IMR-90 (cell line): Measurements from ENCODE around the gene TEDC1. TPM values are rescaled to one million over a fixed set of nuclear protein-coding genes. Genes with fewer than 3 reads are reported as not detected.

Experiments
- ATAC-seq: fragments of 200-7000 bp; cut with Tn5 transposase; 2 replicates; pipeline ENCODE4 v1.9.1; 2020; ENCODE audit warnings: low read depth, mild to moderate bottlenecking, moderate library complexity
- BruUV-seq: library from RNA; stranded (reverse); fragments of 400-500 nt; replicated peaks from 2 replicates; lab custom pipeline; 2021; lab: Mats Ljungman, UMichigan
- CTCF ChIA-PET: fragments of 300-600 bp; formaldehyde crosslinking; extraction: SDS; loops from one replicate; lab custom pipeline; 2021; ENCODE audit warnings: antibody characterized with exemption; lab: Yijun Ruan, JAX
- POLR2A ChIA-PET: fragments of 300-600 bp; sonication (Branson Sonifier 250); formaldehyde crosslinking; loops from one replicate; lab custom pipeline; 2022; ENCODE audit warnings: antibody characterized with exemption; ENCODE audit not compliant: unreplicated experiment; lab: Charles Lee
- DNase-seq: peaks from one replicate; pipeline ENCODE4 v3.0.0; 2013
- H2AFZ ChIP-seq: replicated peaks from 2 replicates; pipeline ENCODE3; 2013; ENCODE audit warnings: low read length, mild to moderate bottlenecking; ENCODE audit not compliant: poor library complexity
- H2AK5ac ChIP-seq: 2 replicates; pipeline ENCODE4 v1.6.1; 2013; ENCODE audit warnings: low read depth, low read length, inconsistent platforms
- H2AK9ac ChIP-seq: replicated peaks from 2 replicates; pipeline ENCODE3; 2013; ENCODE audit warnings: mild to moderate bottlenecking, low read depth, low read length, moderate library complexity; ENCODE audit not compliant: poor library complexity
- H2BK120ac ChIP-seq: 2 replicates; pipeline ENCODE4 v1.6.1; 2013; ENCODE audit warnings: low read depth, low read length, inconsistent platforms
- H2BK15ac ChIP-seq: 3 replicates; pipeline ENCODE4 v1.6.1; 2013; ENCODE audit warnings: low read depth, low read length, inconsistent platforms
- H2BK20ac ChIP-seq: 2 replicates; pipeline ENCODE4 v1.6.1; 2013; ENCODE audit warnings: low read depth, mild to moderate bottlenecking, inconsistent platforms, low read length, moderate library complexity
- H2BK5ac ChIP-seq: 2 replicates; pipeline ENCODE4 v1.6.1; 2013; ENCODE audit warnings: mild to moderate bottlenecking, low read depth, low read length, inconsistent platforms; ENCODE audit not compliant: poor library complexity, severe bottlenecking
- H3K14ac ChIP-seq: replicated peaks from 2 replicates; pipeline ENCODE4 v1.6.1; 2013; ENCODE audit warnings: low read depth, low read length, inconsistent platforms
- H3K18ac ChIP-seq: 2 replicates; pipeline ENCODE4 v1.6.1; 2013; ENCODE audit warnings: low read depth, low read length, control low read depth
- H3K23ac ChIP-seq: 2 replicates; pipeline ENCODE4 v1.6.1; 2013; ENCODE audit warnings: low read depth, low read length, inconsistent platforms
- H3K27ac ChIP-seq: 2 replicates; pipeline ENCODE4 v1.5.1; 2013; ENCODE audit warnings: mild to moderate bottlenecking, control low read depth, low read length; ENCODE audit not compliant: insufficient read depth
- H3K27me3 ChIP-seq: 2 replicates; pipeline ENCODE4 v1.6.1; 2013; ENCODE audit warnings: low read length; ENCODE audit not compliant: control insufficient read depth, insufficient read depth
- H3K36me3 ChIP-seq: 2 replicates; pipeline ENCODE4 v1.6.1; 2013; ENCODE audit warnings: low read length, mixed read lengths; ENCODE audit not compliant: control insufficient read depth, insufficient read depth
- H3K4ac ChIP-seq: 2 replicates; pipeline ENCODE4 v1.6.1; 2013; ENCODE audit warnings: low read depth, low read length, inconsistent platforms
- H3K4me1 ChIP-seq: 2 replicates; pipeline ENCODE4 v1.6.1; 2013; ENCODE audit warnings: low read length, mixed read lengths; ENCODE audit not compliant: control insufficient read depth, insufficient read depth
- H3K4me2 ChIP-seq: 2 replicates; pipeline ENCODE4 v1.6.1; 2013; ENCODE audit warnings: low read depth, mild to moderate bottlenecking, control low read depth, low read length, moderate library complexity
- H3K4me3 ChIP-seq: 2 replicates; pipeline ENCODE4 v1.5.1; 2013; ENCODE audit warnings: low read depth, mild to moderate bottlenecking, control low read depth, low read length, moderate library complexity; ENCODE audit not compliant: insufficient read depth
- H3K56ac ChIP-seq: 2 replicates; pipeline ENCODE4 v1.6.1; 2013; ENCODE audit warnings: low read length, inconsistent platforms; ENCODE audit not compliant: insufficient read depth; ENCODE audit errors: extremely low read depth
- H3K79me1 ChIP-seq, 2 experiments: 2 replicates each; pipeline ENCODE4 v1.6.1; 2013; ENCODE audit warnings: low read length in 2 of 2, inconsistent platforms in 1 of 2, low read depth in 1 of 2
- H3K9ac ChIP-seq: 2 replicates; pipeline ENCODE4 v1.6.1; 2013; ENCODE audit warnings: low read depth, low read length, control low read depth
- H3K9me1 ChIP-seq: 2 replicates; pipeline ENCODE4 v1.6.1; 2013; ENCODE audit warnings: low read length, inconsistent platforms; ENCODE audit not compliant: insufficient read depth
- H3K9me3 ChIP-seq: 2 replicates; pipeline ENCODE4 v1.6.1; 2013; ENCODE audit warnings: low read length; ENCODE audit not compliant: control insufficient read depth, insufficient read depth
- H4K20me1 ChIP-seq: 2 replicates; pipeline ENCODE4 v1.6.1; 2013; ENCODE audit warnings: low read length, inconsistent platforms; ENCODE audit not compliant: insufficient read depth
- H4K5ac ChIP-seq: 2 replicates; pipeline ENCODE4 v1.6.1; 2013; ENCODE audit warnings: mild to moderate bottlenecking, low read depth, low read length, control low read depth
- H4K8ac ChIP-seq, 2 experiments: 2 replicates each; pipeline ENCODE4 v1.6.1; 2013; ENCODE audit warnings: low read depth in 2 of 2, low read length in 2 of 2, control low read depth in 1 of 2, inconsistent platforms in 1 of 2
- H4K91ac ChIP-seq: 2 replicates; pipeline ENCODE4 v1.6.1; 2013; ENCODE audit warnings: low read depth, low read length, inconsistent platforms; ENCODE audit not compliant: insufficient read depth
- CEBPB ChIP-seq: IDR thresholded peaks from 2 replicates; pipeline ENCODE4 v1.6.1; 2012; ENCODE audit warnings: low read depth, low read length, improper control_type of control experiment
- CHD1 ChIP-seq: IDR thresholded peaks from 2 replicates; pipeline ENCODE4 v1.6.1; 2012; ENCODE audit warnings: low read depth, low read length, improper control_type of control experiment
- CTCF ChIP-seq: conservative IDR thresholded peaks from 2 replicates; pipeline ENCODE4 v1.5.1; 2012; ENCODE audit warnings: mild to moderate bottlenecking, low read depth, low read length, improper control_type of control experiment
- MXI1 ChIP-seq: IDR thresholded peaks from 2 replicates; pipeline ENCODE4 v1.6.1; 2012; ENCODE audit warnings: low read depth, mild to moderate bottlenecking, low read length, moderate library complexity, borderline replicate concordance
- POLR2A ChIP-seq: IDR thresholded peaks from 2 replicates; pipeline ENCODE4 v1.6.1; 2012; ENCODE audit warnings: mild to moderate bottlenecking, low read depth, low read length
- RAD21 ChIP-seq: IDR thresholded peaks from 2 replicates; pipeline ENCODE4 v1.6.1; 2012; ENCODE audit warnings: low read length, improper control_type of control experiment
- RCOR1 ChIP-seq: IDR thresholded peaks from 2 replicates; pipeline ENCODE4 v1.6.1; 2012; ENCODE audit warnings: mild to moderate bottlenecking, low read length, improper control_type of control experiment; ENCODE audit not compliant: insufficient replicate concordance
- RFX5 ChIP-seq: IDR thresholded peaks from 2 replicates; pipeline ENCODE4 v1.8.0; 2012; ENCODE audit warnings: low read depth, mild to moderate bottlenecking, low read length, moderate library complexity
- WGBS, 2 experiments: methylation state at CpG; one replicate each; pipeline versions ENCODE4 v1.1.5 to v1.1.7; 2013; ENCODE audit warnings: missing lambda C conversion rate in 2 of 2; ENCODE audit not compliant: insufficient read length in 1 of 2; ENCODE audit errors: extremely low coverage in 2 of 2; 5-methylcytosine and 5-hydroxymethylcytosine counted together
- dilution Hi-C: fragments of 300-500 bp; cut with HindIII; formaldehyde crosslinking; loops from one replicate; pipeline ENCODE4 v1.14.3; 2018; ENCODE audit warnings: low sequenced_read_pairs; ENCODE audit not compliant: unreplicated experiment
- in situ Hi-C: fragments of 300-500 bp; cut with MboI; formaldehyde crosslinking; loops from 3 replicates; pipeline ENCODE4 v1.14.3; 2019; ENCODE audit warnings: low sequenced_read_pairs, inconsistent platforms, mixed read lengths
- intact Hi-C: fragments of 100-400 bp; cut with micrococcal nuclease; formaldehyde crosslinking; loops from 2 replicates; pipeline ENCODE4 v1.10.0; 2022
- polyA plus RNA-seq, 3 experiments: library from polyadenylated mRNA; depleted of rRNA; stranded (reverse); fragments of >200 nt; gene quantifications; 2 replicates each; pipeline ENCODE4 v1.2.3, GENCODE V29; 2012; ENCODE audit warnings: low replicate concordance in 1 of 3
- total RNA-seq: library from RNA; depleted of rRNA; stranded (reverse); fragments of >200 nt; gene quantifications from 2 replicates; pipeline ENCODE4 v1.2.3, GENCODE V29; 2012
- TF ChIP-seq, protein P1 (sequence below): fragments of 150-350 bp; IDR thresholded peaks from 2 replicates; pipeline ENCODE4 v1.6.1; 2017; ENCODE audit warnings: mild to moderate bottlenecking, antibody characterized with exemption, low read length, low read depth

Gene TEDC1
- total and polyA plus RNA-seq, 2 of the 4 experiments (the other 2 are of a cell fraction): 5.7 to 6.4 TPM

- Histone ChIP-seq H4K5ac (no peak overlapping the region), H3K4ac (no peak overlapping the region), H2AK5ac (no peak overlapping the region), H2BK120ac (no peak overlapping the region), H2AFZ (no peak overlapping the region), H4K20me1 (no peaks in the 10 kb centered on the region), H3K14ac (no peak overlapping the region), H2BK15ac (no peak overlapping the region), H3K9ac (no peak overlapping the region), H3K56ac (no peak overlapping the region), H3K27me3 (peaks cover 5% of the 10 kb centered on the region; the same call in 1 of the 2 replicates), H2AK9ac (no peak overlapping the region), H3K9me3 (no peaks in the 10 kb centered on the region), H3K79me1 (no peaks in the 10 kb centered on the region), H3K9me1 (no peaks in the 10 kb centered on the region), H3K4me2 (no peak overlapping the region), H3K27ac (no peak overlapping the region), H3K18ac (no peak overlapping the region), H2BK5ac (no peak overlapping the region), H2BK20ac (no peak overlapping the region), H3K4me3 (no peak overlapping the region), H3K36me3 (no peaks in the 10 kb centered on the region), H4K8ac (no peak overlapping the region), H4K91ac (no peak overlapping the region), H3K23ac (no peak overlapping the region), H3K4me1 (no peaks in the 10 kb centered on the region)
- WGBS, 2 experiments: 88% methylated on average over 1 of the region's 7 CpGs; no CpG with 5 or more reads in 1 of the 2 experiments
- dilution Hi-C loops (no loop called here), in situ Hi-C loops (no loop called here), intact Hi-C loops (no loop called here)
- ChIA-PET CTCF (no interaction called here), POLR2A (no interaction called here)
- ATAC-seq (no peak), DNase-seq (no peak)
- TF ChIP-seq RAD21 (no peak), CHD1 (no peak), MXI1 (no peak), RCOR1 (no peak), RFX5 (no peak), CTCF (no peak), POLR2A (no peak), CEBPB (no peak)
- TF ChIP-seq, protein P1, sequence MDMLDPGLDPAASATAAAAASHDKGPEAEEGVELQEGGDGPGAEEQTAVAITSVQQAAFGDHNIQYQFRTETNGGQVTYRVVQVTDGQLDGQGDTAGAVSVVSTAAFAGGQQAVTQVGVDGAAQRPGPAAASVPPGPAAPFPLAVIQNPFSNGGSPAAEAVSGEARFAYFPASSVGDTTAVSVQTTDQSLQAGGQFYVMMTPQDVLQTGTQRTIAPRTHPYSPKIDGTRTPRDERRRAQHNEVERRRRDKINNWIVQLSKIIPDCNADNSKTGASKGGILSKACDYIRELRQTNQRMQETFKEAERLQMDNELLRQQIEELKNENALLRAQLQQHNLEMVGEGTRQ: no peak
- BruUV-seq: no TSS peak
Observed at GRCh38 chr14:105503296-105503640, 12.2 kb downstream of the TEDC1 start.
